Spinal cord (tissue), 10 donors: ENCODE data around the gene NHSL2. TPM values are rescaled to one million over a fixed set of nuclear protein-coding genes. Genes with fewer than 3 reads are reported as not detected.
A peak's percentile ranks its signal among the peaks of the same experiment; 100 is the strongest.
"Not testable (repeated sequence)": the region's sequence is repeated elsewhere in the genome, so short reads cannot be mapped to it uniquely, and the experiment has no call there.

Experiments used
- DNase-seq, 6 donors: peaks; one replicate each; pipeline versions ENCODE4 v3.0.0 to v3.0.0-alpha.2; 2013 to 2015; ENCODE audit warnings: low spot score in 6 of 6, low read depth in 4 of 6
- H3K27ac ChIP-seq: one replicate; pipeline ENCODE4 v1.5.1; 2013; ENCODE audit warnings: low read depth, low read length, control low read depth
- H3K27me3 ChIP-seq: one replicate; pipeline ENCODE4 v1.6.1; 2013; ENCODE audit warnings: low read length; ENCODE audit not compliant: control insufficient read depth, insufficient read depth
- H3K36me3 ChIP-seq: one replicate; pipeline ENCODE4 v1.6.1; 2013; ENCODE audit warnings: low read length; ENCODE audit not compliant: control insufficient read depth, insufficient read depth
- H3K4me1 ChIP-seq: one replicate; pipeline ENCODE4 v1.6.1; 2013; ENCODE audit warnings: low read length; ENCODE audit not compliant: control insufficient read depth, insufficient read depth
- H3K4me3 ChIP-seq: one replicate; pipeline ENCODE4 v1.5.1; 2013; ENCODE audit warnings: low read depth, low read length, control low read depth
- H3K9me3 ChIP-seq: one replicate; pipeline ENCODE4 v1.6.1; 2013; ENCODE audit warnings: low read length; ENCODE audit not compliant: control insufficient read depth, insufficient read depth
- WGBS: methylation state at CpG from one replicate; pipeline ENCODE4 v1.1.5; 2013; ENCODE audit warnings: missing lambda C conversion rate; ENCODE audit not compliant: insufficient coverage; 5-methylcytosine and 5-hydroxymethylcytosine counted together
- long read RNA-seq, 4 donors: transcript quantifications; one replicate each; lab custom pipeline, GENCODE V29; 2026
- polyA plus RNA-seq, 2 donors: library from polyadenylated mRNA; unstranded; fragments of 120-200 nt; gene quantifications; one replicate each; pipeline ENCODE4 v1.2.1, GENCODE V29; 2013; ENCODE audit not compliant: insufficient read length in 2 of 2
- total RNA-seq, 2 donors: library from RNA; depleted of rRNA in 1 of 2; stranded (reverse); fragments of 120-200 nt in 1 of 2; fragments of >200 nt in 1 of 2; gene quantifications; one replicate each; pipeline versions ENCODE4 v1.2.3 to v1.2.4, GENCODE V29; 2013 to 2014
- donor health status: healthy.

Gene NHSL2
- 10 to 100 TPM in 1 of 2 donors, 1 to 10 TPM in 1; 9.3 to 19.2 TPM for total RNA-seq
- 1 to 10 TPM; 6.1 to 7.7 TPM for polyA plus RNA-seq
- long read RNA-seq, donor 1 = 0 reads
- long read RNA-seq, donor 2 = 0 reads
- long read RNA-seq, donor 3, partial matches to known transcripts = 5 of 5 reads
- long read RNA-seq, donor 3, other reads (novel, unspliced or antisense) = 0 of 5 reads
- long read RNA-seq, donor 4 = 0 reads

DNA sequence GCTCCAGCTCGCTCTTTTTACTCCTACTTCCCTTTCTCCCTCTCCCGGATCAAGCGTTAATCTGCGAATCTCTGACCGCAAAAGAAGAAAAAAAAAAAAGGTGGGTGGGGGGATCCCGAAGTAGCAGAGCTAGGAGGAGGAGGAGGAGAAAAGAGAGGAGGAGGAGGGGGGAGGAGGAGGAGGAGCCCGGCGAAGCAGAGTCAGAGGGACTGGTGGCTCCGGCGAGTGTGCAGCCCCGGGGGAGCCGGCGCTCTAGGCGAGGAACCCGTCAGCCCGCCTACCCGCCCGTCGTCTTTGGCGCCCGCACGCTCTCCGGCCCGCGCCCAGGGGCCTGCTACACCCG is at the start of gene NHSL2:
Gene NHSL2, plus strand, starts transcription at position 203 of the 343 bp plus-strand sequence.
- Histone ChIP-seq H3K36me3 (no peaks in the 10 kb centered on the region), H3K27me3 (peaks cover 37% of the 10 kb centered on the region), H3K27ac (no peak within 1 kb of the TSS), H3K4me1 (peaks cover 9% of the 10 kb centered on the region), H3K9me3 (no peaks in the 10 kb centered on the region), H3K4me3 (peak within 1 kb of the TSS; percentile 29)
- peak in 2 of 6 donors; percentile 11 to 26 for DNase-seq
- 19% methylated on average over 21 of the region's 26 CpGs for WGBS

- WGBS = 89% methylated on average over 14 of the region's 16 CpGs
- no peaks in the 10 kb centered on the region for H3K36me3 ChIP-seq
- H3K4me1 ChIP-seq = no peaks in the 10 kb centered on the region
- no peaks in the 10 kb centered on the region for H3K9me3 ChIP-seq
- H3K27ac ChIP-seq = no peak overlapping the region
- DNase-seq = no peak
- no peak overlapping the region for H3K4me3 ChIP-seq
- H3K27me3 ChIP-seq = no peaks in the 10 kb centered on the region
Observed at GRCh38 chrX:71867680-71868079, 43.0 kb upstream of the NHSL2 start.

DNA sequence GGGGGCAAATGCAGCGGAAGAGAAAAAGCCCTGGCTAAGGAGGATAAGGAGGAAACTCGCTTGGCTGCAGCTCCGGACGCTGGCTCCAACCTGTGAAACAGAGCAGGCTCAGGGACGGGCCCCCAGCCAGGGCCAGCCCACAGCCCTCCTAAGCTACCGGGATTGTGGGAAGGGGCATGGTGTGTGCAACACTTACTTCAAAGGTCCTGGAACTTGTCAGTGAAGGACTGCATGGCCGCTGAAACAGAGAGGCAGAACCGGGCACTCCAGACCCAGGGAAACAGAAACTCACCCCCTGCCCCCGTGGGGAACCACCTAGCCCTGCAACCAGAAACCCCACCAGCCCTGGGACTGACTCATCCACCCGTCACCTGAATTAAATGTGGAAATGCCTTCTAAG is 41.1 kb upstream of the NHSL2 start:
- 54% methylated on average over 3 of the region's 10 CpGs for WGBS
- H3K9me3 ChIP-seq, H3K4me3 ChIP-seq, H3K4me1 ChIP-seq, H3K27ac ChIP-seq, H3K27me3 ChIP-seq, DNase-seq, H3K36me3 ChIP-seq: not testable (repeated sequence)

GRCh38 chrX:71870208-71871098 is 40.2 kb upstream of the NHSL2 start:
- Histone ChIP-seq H3K4me1 (no peaks in the 10 kb centered on the region), H3K27ac (no peak overlapping the region), H3K36me3 (no peaks in the 10 kb centered on the region), H3K4me3 (no peak overlapping the region), H3K27me3 (no peaks in the 10 kb centered on the region), H3K9me3 (no peaks in the 10 kb centered on the region)
- DNase-seq = peak in 1 of 6 donors; percentile 4
- 72% methylated on average over 11 of the region's 15 CpGs for WGBS

DNA sequence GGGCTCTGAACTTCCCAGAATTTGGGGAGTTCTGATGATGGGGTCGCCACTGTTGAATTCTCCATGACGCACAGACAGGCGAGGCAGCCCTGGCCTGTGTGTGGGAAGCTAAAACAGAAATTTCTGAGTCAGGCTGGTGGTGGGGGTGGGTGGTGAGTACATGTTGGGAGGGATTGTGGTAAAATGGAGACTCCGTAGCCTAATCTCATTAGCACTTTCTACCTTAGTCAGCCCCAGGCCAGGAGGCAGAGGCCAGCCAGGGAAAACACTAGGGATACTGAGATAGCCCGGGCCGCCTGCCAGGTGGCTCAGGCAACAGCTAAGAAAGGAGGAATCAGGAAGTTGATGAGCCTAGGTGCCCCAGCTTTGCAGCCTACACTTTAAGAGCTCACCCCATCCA is 39.3 kb upstream of the NHSL2 start:
- no peaks in the 10 kb centered on the region for H3K4me1 ChIP-seq
- H3K4me3 ChIP-seq = no peak overlapping the region
- no peaks in the 10 kb centered on the region for H3K36me3 ChIP-seq
- H3K27ac ChIP-seq = no peak overlapping the region
- no peak for DNase-seq
- no peaks in the 10 kb centered on the region for H3K9me3 ChIP-seq
- 77% methylated on average over 3 of the region's 6 CpGs for WGBS
- no peaks in the 10 kb centered on the region for H3K27me3 ChIP-seq

DNA sequence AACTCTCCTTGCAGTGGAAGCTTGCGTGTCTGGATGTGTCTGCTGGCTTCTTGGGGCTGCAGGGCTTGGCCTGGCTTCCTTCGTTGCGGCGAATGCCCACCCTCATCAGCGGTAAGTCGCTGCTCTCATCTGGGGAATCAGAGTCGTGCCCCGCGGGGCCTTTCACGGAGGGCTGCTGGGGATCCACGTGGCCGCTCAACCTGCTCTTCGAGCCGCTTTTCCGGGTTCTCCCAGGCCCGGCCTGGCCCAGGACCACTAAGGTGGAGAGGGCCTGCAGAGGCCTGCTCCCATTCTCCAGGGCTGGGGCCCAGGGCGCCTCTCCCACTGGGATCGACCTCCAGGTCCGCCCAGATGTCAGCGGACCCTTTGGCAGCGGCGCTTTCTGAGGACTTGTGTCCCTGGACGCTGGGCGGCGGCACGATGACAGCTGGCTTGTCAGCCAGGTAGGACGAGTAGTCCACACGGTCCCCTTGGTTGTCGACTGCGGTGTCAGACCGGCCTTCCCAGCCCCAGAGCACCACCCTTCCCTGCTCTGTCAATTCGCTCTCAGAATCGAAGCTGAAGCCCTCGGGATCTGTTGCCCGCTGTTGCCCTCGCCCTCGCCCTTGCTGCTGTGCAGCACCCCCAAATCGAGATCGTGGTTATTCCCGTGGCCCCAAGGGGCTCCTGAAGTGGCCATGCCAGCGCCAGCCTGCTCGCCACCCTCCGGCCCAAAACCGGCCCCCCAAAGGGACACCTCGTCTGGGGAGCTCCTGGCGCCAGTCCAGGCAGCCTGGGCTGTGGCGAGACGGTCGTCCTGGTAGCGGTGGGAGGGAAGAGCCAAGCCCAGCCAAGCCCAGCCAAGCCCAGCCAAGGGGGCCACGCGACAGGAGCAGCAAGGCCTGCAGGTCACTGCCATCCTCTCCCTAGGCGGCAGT is 37.8 kb upstream of the NHSL2 start:
- H3K9me3 ChIP-seq = no peaks in the 10 kb centered on the region
- 88% methylated on average over 53 of the region's 53 CpGs for WGBS
- DNase-seq = no peak
- no peaks in the 10 kb centered on the region for H3K4me1 ChIP-seq
- H3K4me3 ChIP-seq = no peak overlapping the region
- no peaks in the 10 kb centered on the region for H3K36me3 ChIP-seq
- no peaks in the 10 kb centered on the region for H3K27me3 ChIP-seq
- H3K27ac ChIP-seq = no peak overlapping the region

DNA sequence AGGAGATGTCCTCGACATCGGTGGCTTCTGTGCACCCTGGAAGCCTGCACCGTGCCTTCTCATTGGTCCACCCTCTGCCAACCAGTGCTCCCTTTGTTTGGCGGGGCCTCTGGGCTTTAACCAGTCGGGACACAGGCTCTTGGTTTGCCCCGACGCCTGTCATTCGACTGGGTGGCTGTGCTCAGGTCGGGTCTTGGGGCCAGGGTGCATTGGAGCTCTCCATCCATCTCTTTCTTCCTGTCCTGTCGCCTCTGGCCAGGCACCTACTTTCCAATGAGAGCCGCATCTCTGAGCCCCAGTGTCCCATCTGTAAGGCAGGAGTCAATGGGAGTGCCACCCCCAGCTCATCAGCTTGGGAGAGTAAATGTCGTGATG is 37.2 kb upstream of the NHSL2 start:
- WGBS = 84% methylated on average over 12 of the region's 12 CpGs
- Histone ChIP-seq H3K27me3 (no peaks in the 10 kb centered on the region), H3K36me3 (no peaks in the 10 kb centered on the region), H3K27ac (no peak overlapping the region), H3K9me3 (no peaks in the 10 kb centered on the region), H3K4me3 (no peak overlapping the region), H3K4me1 (no peaks in the 10 kb centered on the region)
- no peak for DNase-seq

DNA sequence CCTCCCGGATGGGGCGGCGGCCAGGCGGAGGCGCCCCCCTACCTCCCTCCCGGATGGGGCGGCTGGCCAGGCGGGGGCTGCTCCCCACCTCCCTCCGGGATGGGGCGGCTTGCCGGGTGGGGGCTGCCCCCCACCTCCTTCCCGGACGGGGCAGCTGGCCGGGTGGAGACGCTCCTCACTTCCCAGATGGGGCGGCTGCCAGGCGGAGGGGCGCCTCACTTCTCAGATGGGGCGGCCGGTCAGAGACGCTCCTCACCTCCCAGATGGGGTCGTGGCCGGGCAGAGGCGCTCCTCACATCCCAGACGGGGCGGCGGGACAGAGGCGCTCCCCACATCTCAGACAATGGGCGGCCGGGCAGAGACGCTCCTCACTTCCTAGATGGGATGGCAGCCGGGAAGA is 33.8 kb upstream of the NHSL2 start:
- DNase-seq, H3K27ac ChIP-seq, H3K27me3 ChIP-seq, H3K4me1 ChIP-seq, H3K4me3 ChIP-seq, H3K36me3 ChIP-seq, H3K9me3 ChIP-seq: not testable (repeated sequence)
- WGBS = 100% methylated on average over 4 of the region's 32 CpGs

GRCh38 chrX:71885099-71885498 is 25.5 kb upstream of the NHSL2 start:
- WGBS = no CpG with 5 or more reads among the region's 3 CpGs
- no peaks in the 10 kb centered on the region for H3K36me3 ChIP-seq
- H3K4me1 ChIP-seq = no peaks in the 10 kb centered on the region
- H3K4me3 ChIP-seq = no peak overlapping the region
- no peak for DNase-seq
- H3K27me3 ChIP-seq = no peaks in the 10 kb centered on the region
- no peak overlapping the region for H3K27ac ChIP-seq
- H3K9me3 ChIP-seq = no peaks in the 10 kb centered on the region
